ENCODE measurements around the gene CIB4. TPM values are rescaled to one million over a fixed set of nuclear protein-coding genes. Genes with fewer than 3 reads are reported as not detected.

Gene CIB4
- total RNA-seq, 2 experiments from 2014 or later, result not detected

DNA sequence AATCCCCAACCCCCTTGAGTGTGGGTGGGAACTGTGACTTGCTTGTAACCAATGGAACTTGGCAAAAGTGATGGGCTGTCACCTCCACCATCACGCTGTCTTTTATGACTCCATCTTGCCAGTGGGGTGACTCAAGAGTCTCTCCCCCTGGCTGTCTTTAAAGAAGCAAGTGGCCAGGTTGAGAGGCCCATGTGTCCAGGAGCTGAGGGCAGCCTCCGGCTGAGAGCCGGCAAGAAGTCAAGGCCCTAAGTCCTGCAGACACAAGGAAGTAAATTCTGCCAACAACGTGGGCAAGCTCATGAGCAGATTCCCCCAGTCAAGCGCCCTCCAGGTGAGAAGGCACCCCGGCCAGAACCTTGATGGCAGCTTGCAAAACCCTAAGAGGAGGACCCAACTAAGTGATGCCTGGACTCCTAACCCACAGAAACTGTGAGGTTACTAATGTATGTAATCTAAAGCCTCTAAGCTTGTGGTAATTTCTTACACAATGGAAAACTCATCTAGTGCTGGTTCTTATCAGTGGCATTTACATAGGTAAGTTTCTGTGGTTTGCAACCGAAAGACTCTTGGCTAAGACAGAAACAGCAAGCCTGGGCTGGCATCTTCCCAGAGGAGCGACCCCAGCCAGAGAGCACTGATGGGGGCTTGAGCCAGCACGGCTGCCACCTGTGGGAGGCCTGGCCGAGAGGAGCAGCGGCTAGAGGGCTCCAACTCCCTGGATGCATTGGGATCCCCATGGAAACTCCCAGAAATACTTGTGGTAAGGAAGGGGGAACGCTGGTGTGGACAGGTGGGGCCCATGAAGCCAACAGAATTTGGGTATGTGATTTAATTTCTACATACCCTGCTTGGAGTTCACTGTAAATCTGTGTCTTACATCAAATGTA, 49.3 kb downstream of the CIB4 start:
- CTCF ChIA-PET, result interaction anchor here (1.5 to 1.9 kb wide), 2 partner anchors 14 to 154 kb away, joined by 4 to 6 read pairs; no protein-coding TSS in a partner anchor
- POLR2A ChIA-PET, result no interaction called here

DNA sequence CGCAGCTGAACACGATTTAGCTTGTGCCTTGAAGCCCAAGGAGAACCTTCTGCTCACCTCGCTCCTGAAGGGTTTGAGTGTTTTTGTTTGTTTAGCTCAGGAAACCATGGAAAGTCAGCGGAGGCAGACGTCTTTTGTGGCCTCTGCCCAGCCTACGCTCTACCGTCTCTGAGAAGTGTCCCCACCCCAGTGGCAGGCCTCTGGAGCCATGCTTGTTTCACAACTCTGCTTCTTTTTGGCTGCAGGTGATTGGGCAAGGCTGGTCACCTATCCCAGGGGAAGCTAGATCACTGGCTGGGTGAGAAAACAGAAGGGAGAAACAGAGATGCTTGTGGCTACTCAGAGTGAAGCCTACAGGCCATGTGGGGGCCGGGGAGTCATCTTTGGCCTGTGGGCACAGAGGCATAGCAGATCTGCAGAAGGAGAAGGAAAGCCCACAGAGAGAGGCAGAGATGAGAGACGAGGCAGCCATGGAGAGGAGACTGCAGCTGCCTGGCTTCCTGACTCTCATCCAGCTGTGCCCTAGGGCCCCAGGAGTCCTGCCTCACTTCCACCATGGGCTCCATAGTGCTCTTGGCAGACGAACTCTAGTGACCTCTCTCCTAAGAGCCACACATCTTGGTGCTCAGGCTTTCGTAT, 50.1 kb downstream of the CIB4 start:
- CTCF ChIA-PET, result interaction anchor here (0.6 to 1.9 kb wide), 3 partner anchors 13 to 492 kb away, joined by 3 to 6 read pairs (median 4); no protein-coding TSS in a partner anchor
- POLR2A ChIA-PET, result no interaction called here

DNA sequence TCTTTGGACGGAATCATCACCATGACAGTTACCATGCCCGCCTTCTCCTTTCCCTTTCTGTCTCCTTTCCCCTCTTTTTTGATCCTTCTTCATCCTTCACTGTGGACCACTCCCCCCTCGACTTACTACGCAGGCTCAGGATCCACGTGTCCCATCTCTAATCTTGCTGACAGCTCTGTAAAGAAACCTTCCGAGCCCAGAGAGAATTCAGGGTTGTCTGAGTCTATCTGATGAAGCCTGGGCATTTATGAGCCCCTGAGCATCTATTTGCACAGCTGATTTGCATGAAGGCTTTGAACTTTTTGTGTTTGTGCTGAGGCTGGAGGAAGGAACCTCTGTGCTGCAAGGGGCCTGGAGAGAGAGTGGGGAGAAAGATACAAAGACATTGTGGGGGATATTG, 50.7 kb downstream of the CIB4 start:
- ChIA-PET CTCF (interaction anchor here (0.6 to 1.5 kb wide), 3 partner anchors 12 to 491 kb away, joined by 3 to 4 read pairs (median 3); no protein-coding TSS in a partner anchor), POLR2A (no interaction called here)

DNA sequence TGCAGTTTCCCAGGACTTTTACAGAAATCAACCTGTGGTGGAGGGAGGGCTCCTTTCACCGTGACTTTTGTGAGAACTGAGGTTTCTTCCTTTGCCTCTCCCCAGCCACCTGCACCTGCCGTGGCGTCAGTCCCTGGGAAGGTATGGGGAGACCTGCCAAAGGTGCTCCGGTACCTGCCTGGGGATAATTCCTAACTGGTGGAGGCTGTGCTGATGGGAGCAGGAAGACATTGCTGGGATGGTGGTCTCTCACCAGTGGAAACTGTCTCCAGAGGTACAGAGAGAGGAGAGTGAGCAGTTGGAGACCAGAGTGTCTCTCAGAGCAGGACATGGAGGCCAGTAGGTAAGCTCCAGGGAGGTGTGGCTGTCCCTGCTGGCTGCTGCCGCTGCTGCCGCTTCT, 52.6 kb downstream of the CIB4 start:
- POLR2A ChIA-PET, result no interaction called here
- CTCF ChIA-PET, result no interaction called here

DNA sequence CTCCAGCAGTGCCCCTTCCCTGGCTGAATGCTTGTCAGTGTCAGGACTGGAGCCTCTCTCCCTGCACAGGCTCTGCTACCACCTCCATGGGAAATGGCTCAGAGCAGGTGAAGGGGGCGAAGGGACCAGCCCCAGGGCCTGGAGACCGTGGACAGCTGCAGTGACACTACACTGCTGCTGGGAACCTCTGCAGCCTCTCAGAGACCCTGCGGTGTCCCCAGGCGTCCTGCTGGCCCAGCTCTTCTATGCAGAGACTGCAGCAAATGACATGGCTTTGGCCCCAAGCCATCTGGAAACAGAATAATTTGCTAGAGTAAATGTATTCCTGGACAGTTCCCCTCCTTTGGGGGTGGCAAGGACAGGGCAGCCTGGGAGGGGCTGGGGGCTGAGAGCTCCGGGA, 53.2 kb downstream of the CIB4 start:
- POLR2A ChIA-PET, result no interaction called here
- CTCF ChIA-PET, result no interaction called here

DNA sequence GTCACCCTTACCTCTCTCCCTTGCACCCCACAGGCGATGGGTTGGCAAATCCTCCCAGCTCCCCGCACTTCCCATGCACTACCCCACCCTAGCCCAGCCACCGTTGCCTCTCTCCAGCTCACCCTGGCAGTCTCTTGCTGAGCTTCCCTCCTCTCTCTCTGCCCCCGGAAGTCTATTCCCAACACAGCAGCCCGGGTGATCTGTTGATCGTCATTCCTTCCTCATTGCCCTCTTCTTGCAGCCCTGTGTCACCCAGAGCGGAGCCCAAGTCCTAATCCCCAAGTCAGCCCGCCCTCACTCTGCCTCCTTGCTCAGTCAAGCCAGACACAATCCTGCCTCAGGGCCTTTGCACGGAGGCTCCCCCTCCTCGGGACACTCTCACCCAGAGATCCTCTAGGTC, 55.2 kb downstream of the CIB4 start:
- POLR2A ChIA-PET, result no interaction called here

DNA sequence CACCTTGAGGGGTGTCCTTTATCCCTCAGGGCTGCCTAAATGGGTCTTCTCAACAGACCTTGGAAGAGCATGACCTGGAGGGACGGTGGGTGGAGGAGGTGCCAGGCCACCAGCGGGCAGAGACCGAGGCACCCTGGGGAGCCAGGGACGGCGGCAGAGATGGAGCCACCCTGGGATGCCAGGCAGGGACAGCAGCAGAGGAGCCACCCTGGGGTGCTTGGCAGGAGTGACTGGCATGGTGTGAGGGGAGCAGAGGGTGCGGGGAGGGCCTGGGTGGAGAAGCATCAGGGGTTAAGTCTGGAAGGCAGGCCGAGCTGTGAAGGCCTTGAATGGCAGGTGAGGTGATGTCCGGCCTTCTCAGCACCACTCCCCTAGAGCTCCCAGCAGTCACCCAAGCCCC, 56.1 kb downstream of the CIB4 start:
- POLR2A ChIA-PET, result no interaction called here
- CTCF ChIA-PET, result no interaction called here

More for the DNA sequence above, 55.2 kb downstream of the CIB4 start:
- CTCF ChIA-PET, result no interaction called here

DNA sequence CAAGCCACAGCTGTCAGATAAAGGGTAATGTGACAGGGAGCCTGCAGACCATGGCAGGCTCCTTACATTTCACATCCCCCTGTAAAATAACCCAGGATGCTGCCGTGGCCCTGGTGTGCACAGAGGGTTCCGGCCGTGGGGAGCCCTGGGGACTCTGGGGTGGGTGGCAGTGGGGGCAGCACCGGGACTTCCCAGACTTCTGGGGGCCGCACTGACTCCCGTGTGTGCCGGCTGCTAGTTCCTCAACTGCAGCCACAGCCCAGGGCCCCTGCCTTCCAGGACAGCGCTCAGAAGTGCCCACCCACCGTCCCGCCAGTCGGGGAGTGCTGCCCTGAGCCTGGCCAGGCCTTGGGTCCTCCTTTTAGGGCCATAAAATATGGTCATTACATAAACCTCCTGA, 56.5 kb downstream of the CIB4 start:
- CTCF ChIA-PET, result no interaction called here
- POLR2A ChIA-PET, result no interaction called here

DNA sequence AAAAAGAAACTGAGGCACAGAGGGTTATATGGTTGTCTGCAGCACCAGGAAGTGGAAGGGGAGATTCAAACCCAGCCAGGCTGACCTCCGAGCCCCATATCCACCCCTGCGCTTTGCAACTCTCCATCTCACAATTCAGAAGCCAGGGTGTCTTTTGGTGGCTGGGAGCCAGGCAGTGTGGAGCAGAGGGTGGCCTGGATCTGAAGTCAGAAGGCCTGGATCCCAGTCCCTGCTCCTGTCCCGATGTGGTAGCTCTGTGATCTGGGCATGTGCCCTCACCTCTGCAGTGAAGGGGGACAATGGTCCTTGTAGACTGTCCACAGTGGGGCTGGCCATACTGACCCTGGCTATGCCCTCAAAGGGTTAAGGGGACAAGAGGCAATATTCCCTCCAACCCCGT, 57.0 kb downstream of the CIB4 start:
- POLR2A ChIA-PET, result no interaction called here
- CTCF ChIA-PET, result no interaction called here

DNA sequence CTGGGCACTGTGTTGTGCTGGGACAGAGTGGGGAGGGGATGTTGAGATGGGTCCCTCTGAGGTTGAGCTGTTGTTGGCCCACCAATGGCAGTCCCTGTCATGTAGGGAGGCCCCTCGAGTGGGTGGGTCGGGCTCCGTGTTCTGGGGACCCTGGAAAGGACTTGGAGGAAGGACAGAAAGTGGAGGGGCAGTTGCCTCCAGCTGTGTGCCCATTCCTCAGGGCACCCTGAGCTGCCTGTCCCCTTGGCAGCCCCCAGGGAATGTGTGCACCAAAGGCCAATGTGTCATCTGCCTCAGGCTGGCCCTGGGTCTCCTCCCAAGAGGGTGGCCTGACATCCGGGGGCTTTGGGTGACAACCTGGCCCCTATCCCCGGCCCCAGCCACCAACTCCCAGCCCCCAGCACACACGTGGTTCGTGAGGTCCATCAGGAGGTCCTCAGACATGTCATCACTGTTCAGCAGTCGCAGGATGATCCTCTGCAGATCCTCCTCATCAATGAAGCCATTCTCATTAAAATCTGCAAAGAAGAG, 57.7 kb downstream of the CIB4 start:
- POLR2A ChIA-PET, result no interaction called here
- CTCF ChIA-PET, result no interaction called here

DNA sequence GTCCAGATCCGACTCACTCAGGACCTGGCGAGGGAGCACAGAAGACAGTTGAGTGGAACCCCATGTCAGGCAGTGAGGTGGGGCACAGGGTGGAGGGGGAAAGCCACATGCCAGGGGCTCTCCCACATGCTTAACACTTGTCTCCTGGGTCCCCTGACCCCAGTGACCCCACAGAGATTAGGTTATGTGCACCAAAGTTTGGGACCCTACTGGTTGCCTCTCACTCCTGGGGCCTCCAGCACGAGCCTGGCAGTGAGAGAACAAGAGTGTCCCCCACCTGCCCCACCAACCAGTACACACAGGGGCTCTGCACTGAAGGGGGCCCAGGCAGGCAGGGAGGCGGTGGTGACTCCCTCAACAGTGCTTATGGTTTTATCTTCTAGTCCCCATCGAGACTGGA, 58.3 kb downstream of the CIB4 start:
- POLR2A ChIA-PET, result no interaction called here
- CTCF ChIA-PET, result no interaction called here

DNA sequence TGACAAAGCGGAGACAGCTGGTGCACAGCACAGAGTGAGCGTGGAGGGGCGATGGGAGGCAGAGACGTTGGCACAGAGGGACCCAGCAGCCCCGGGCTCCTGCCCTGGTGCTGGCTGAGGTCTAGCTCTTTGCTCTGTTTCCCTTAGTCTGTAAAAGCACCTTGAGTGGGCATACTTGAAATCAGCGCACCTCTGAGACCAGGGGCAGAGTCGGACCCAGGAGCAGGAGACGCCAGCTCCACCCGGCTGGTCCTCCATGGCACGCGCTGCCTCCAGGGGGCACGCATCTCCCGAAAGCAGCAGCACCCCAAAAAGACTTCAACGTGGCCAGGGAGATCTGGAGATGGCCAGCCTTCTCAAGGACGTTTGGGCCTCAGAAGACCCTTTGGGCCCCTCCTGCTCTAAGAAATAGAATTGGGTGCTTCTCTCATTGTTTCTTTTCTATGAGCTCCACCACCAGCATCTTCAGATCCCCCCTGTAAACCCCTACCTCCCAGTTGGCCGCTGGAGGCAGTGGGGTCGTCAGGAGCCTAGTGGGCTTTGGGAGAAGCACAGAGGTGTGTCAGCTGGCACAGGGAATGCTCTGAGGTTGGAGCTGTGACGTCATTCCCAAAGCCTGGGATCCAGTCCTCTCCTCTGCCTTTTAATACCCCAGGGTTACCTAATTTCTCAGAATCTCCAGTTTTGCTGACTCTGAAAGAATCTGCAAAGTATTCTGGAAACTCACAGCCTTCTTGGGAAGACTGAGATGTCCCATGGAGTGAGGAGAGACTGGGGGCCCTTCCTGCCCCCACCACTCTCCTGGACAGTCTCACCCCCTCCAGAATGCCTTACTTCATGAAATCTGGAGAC, 58.9 kb downstream of the CIB4 start:
- ChIA-PET CTCF (no interaction called here), POLR2A (no interaction called here)

DNA sequence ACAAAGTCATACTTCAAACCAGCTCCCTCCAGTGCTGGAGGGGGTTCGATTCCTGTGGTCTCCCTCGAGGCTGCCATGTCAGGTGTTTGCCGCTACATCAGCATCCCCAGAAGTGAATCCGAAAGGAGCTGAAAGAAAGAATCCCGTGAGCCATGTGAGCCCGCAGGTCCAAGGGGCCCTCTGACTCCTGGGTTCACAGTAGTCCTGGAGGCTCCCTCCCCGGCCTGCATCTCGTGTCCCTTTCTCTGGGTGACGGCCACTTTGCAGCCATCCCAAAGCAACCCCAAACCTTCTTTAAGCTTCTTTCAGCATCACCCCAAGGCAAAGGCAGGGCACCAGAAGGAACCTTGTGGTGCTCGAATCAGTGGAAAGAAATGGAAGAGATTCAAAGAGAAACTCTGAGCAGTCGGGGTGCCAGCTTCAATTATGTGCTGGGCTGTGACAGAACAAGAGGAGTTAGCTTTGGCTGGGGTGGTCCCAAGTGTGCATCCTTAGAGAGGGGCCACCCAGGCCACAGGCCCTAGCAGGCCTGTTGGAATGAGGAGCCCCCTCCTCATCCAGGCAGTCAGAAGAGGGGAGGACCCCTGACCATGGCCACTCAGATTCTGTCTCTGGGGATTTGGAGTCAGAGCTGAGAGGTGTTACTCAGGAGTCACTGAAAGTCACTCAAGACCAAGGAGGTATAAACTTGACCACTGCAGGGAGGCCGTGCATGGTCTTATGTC, 59.7 kb downstream of the CIB4 start:
- ChIA-PET CTCF (no interaction called here), POLR2A (no interaction called here)

DNA sequence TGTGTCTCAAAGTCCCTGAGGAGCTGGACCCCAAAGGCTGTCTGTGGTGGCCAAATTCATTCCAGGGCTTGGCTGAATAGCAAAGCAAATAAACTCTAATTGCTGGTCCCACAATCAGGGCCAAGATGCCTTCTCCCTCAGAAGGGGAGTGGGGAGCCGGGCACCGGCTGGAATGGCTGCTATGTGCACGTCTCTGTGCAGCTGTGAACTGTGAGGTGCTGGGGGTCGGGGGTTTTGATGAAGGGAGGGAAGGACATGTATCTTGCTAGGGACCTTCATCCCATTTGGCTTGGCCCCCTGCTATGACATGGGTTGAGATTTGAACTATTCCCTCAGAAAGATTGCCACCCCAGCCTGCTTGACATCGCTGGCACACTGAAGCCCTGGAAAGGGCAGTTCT, 60.4 kb downstream of the CIB4 start:
- ChIA-PET CTCF (no interaction called here), POLR2A (no interaction called here)

DNA sequence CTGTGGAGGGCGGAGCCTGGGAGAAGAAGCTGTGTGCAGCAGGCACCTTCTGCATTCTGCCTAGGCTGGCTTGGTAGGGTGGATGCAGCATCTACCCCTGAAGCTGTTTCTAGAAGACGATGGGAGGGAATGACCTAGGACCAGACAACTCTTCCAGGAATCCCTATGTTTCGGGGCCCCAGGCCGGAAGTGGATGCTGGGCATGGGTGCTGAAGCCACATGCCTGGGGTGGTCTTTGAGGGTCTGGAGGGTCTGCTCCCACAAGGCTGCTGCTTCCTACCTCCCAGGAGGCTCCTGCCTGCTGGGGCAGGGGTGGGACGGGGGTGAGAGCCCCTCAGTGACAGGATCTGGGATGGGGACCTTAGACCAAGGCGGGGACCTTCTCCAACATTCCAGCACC, 61.0 kb downstream of the CIB4 start:
- CTCF ChIA-PET, result no interaction called here
- POLR2A ChIA-PET, result no interaction called here

DNA sequence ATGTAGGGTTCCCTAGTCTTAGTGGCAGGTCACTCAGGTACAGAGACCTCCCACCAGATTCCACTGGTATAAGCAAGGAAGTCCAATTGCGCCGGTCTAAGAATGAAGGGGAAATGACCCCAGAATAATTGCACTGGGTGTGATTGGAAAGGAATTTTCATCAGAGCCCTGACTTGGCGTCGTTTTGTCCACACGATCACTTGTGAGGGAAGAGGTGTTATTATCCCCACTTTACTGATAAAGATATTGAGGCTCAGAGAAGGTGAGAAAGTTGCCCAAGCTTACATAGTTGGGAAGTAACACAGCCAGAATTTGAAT, 61.5 kb downstream of the CIB4 start:
- ChIA-PET POLR2A (no interaction called here), CTCF (no interaction called here)

DNA sequence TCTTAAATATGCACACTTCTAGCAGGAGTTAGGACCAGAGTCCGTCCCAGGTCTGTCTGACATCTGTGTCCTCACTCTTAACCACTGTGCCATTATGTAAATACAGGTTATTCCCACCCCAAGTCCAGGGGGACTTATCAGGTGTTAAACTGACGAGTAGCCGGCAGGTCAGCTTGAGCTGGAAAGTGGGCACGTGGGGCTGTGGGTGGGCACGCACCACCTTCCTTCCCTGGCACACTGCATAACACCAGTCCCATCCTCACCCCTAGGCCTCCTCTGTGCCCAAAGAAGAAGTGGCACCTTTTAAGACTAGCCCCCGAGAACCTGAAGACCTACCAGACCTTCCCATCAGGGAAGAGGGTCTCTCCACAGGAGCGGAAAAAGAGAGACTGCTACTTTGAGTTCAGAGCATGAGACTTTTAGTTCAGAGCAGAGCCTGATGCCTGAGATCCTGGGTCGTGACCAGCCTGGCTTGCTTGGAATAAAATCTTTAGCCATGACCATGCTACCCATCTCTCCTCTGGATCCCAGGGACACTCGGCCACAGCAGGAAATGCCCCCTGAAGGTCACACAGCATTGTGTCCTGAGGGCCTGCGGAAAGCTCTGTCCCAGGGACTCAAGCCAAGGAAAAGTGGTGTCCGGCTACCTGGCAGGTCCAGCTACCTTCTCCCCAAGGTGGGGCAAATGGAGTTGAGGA, 62.0 kb downstream of the CIB4 start:
- CTCF ChIA-PET, result interaction anchor here (1.0 to 2.6 kb wide), 3 partner anchors 13 to 77 kb away, joined by 3 to 6 read pairs (median 4); no protein-coding TSS in a partner anchor
- POLR2A ChIA-PET, result no interaction called here

DNA sequence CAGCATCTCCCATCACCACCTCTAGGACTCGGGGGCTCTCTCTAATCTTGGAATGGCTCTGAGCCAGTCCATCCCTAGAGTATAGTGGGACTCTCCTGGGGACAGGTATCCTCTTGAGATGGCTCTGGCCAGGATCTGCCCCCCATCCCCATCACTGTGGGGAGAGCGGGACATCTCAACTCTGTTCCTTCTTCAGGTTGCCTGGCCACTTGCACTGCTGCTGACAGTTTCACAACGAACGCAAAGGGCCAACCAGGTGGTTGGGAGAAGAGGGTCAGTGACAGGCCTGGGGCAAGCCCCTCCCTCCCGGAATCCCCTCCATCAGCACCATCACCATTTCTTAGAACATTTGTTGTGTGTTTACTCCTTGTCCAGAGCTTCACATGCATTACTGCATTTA, 62.6 kb downstream of the CIB4 start:
- ChIA-PET CTCF (interaction anchor here (0.7 to 2.6 kb wide), 14 partner anchors 12 to 394 kb away, joined by 3 to 10 read pairs (median 4); a partner anchor contains a TSS), POLR2A (no interaction called here)

DNA sequence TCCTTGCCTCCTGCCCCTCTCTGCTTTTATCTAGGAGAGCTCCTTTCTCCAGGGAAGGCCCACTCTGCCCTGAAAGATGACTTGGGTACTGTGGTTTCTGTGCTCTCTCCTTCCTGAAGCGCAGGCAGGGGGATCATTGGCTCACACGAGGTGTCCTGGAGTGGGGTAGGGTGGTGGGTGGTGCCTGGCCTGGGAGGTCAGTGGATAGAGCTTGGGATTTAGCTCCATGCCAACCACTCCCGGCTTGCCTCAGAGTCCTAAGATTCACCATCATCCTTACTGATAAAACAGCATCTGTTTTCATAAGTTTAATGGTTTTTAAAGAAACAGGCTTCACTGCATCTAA, 63.1 kb downstream of the CIB4 start:
- CTCF ChIA-PET, result interaction anchor here (0.7 to 2.6 kb wide), 20 partner anchors 12 to 395 kb away, joined by 3 to 10 read pairs (median 4); a partner anchor contains a TSS
- POLR2A ChIA-PET, result no interaction called here

Measured in activated CD8-positive, alpha-beta memory T cell treated with anti-CD3 and anti-CD28 coated beads for 36 hours (primary cell).